ENCODE data around the gene TM6SF1. TPM values are rescaled to one million over a fixed set of nuclear protein-coding genes. Genes with fewer than 3 reads are reported as not detected.

Gene TM6SF1
- 10 to 100 TPM in 1 of 4 donors, 1 to 10 TPM in 3; 7.5 to 11.2 (median 9.6) TPM for total RNA-seq

- TF ChIP-seq POLR2A (IDR thresholded peaks at IDR 0.05): no peak
- no peak for TF ChIP-seq EP300 (IDR thresholded peaks at IDR 0.05)
- TF ChIP-seq CTCF (IDR thresholded peaks at IDR 0.05): no peak
- H3K27me3 ChIP-seq: peaks cover 0 to 35% of the 10 kb centered on the region in 2 donors
- H3K9me3 ChIP-seq: no peaks in the 10 kb centered on the region
- no peak for DNase-seq (ENCODE audit: low spot score in 2 of 2)
- WGBS, 2 donors: 0 to 1% methylated on average over 14 to 73 of the region's 97 CpGs
- H3K36me3 ChIP-seq: no peaks in the 10 kb centered on the region
- peak within 1 kb of the TSS; percentile 12 to 60 (median 34) for H3K4me3 ChIP-seq
- peaks cover 0 to 21% (median 7%) of the 10 kb centered on the region in 4 donors for H3K4me1 ChIP-seq
- peak within 1 kb of the TSS in 3 of 4 donors; percentile 56 to 77 (median 66) for H3K27ac ChIP-seq
These were observed at the start of gene TM6SF1 for GRCh38 chr15:83106994-83107840. Gene TM6SF1, plus strand, starts transcription at chr15:83107645. Its CDS starts 36 bp downstream, at chr15:83107681.

- no peak overlapping the region for H3K27ac ChIP-seq
- peaks cover 0 to 52% (median 5%) of the 10 kb centered on the region in 4 donors for H3K4me1 ChIP-seq
- H3K36me3 ChIP-seq: peaks cover 0 to 36% (median 4%) of the 10 kb centered on the region in 3 donors
- H3K4me3 ChIP-seq: no peak overlapping the region
- H3K27me3 ChIP-seq: no peaks in the 10 kb centered on the region
- no peak for DNase-seq (ENCODE audit: low spot score in 2 of 2)
- no peaks in the 10 kb centered on the region for H3K9me3 ChIP-seq
- no peak for TF ChIP-seq POLR2A (IDR thresholded peaks at IDR 0.05)
- no peak for TF ChIP-seq CTCF (IDR thresholded peaks at IDR 0.05)
- 76 to 84% methylated on average over 7 of the region's 7 CpGs for WGBS, 2 donors
These were observed 49.6 kb upstream of the TM6SF1 start for GRCh38 chr15:83057696-83058376.

- DNase-seq (ENCODE audit: low spot score in 2 of 2): no peak
- 23 to 59% methylated on average over 2 of the region's 2 CpGs for WGBS, 2 donors
- no peak overlapping the region for H3K4me3 ChIP-seq
- no peak overlapping the region for H3K27ac ChIP-seq
- no peaks in the 10 kb centered on the region for H3K27me3 ChIP-seq
- peaks cover 0 to 82% (median 37%) of the 10 kb centered on the region in 4 donors for H3K4me1 ChIP-seq
- no peaks in the 10 kb centered on the region for H3K36me3 ChIP-seq
- no peaks in the 10 kb centered on the region for H3K9me3 ChIP-seq
- TF ChIP-seq POLR2A (IDR thresholded peaks at IDR 0.05) (no peak), CTCF (IDR thresholded peaks at IDR 0.05) (no peak), EP300 (IDR thresholded peaks at IDR 0.05) (no peak)
These were observed 45.8 kb upstream of the TM6SF1 start for GRCh38 chr15:83061680-83062079.

- Histone ChIP-seq H3K36me3 (no peaks in the 10 kb centered on the region), H3K4me1 (peaks cover 0 to 77% (median 37%) of the 10 kb centered on the region in 4 donors), H3K9me3 (no peaks in the 10 kb centered on the region), H3K4me3 (no peak overlapping the region), H3K27me3 (no peaks in the 10 kb centered on the region), H3K27ac (no peak overlapping the region)
- WGBS, 2 donors: 45 to 61% methylated on average over 3 of the region's 3 CpGs
- no peak for DNase-seq (ENCODE audit: low spot score in 2 of 2)
- TF ChIP-seq CTCF (IDR thresholded peaks at IDR 0.05) (no peak), POLR2A (IDR thresholded peaks at IDR 0.05) (peak in 1 of 2 donors; percentile 19), EP300 (IDR thresholded peaks at IDR 0.05) (no peak)
These were observed 44.7 kb upstream of the TM6SF1 start for GRCh38 chr15:83062768-83063180.

- 89 to 92% methylated on average over 4 of the region's 4 CpGs for WGBS, 2 donors
- H3K4me3 ChIP-seq: no peak overlapping the region
These were observed 43.9 kb upstream of the TM6SF1 start for GRCh38 chr15:83063551-83063950.

More at GRCh38 chr15:83063551-83063950, 43.9 kb upstream of the TM6SF1 start:
- no peak for DNase-seq (ENCODE audit: low spot score in 2 of 2)
- Histone ChIP-seq H3K27ac (no peak overlapping the region), H3K27me3 (no peaks in the 10 kb centered on the region), H3K4me1 (peaks cover 0 to 71% (median 37%) of the 10 kb centered on the region in 4 donors), H3K36me3 (no peaks in the 10 kb centered on the region), H3K9me3 (no peaks in the 10 kb centered on the region)
- TF ChIP-seq CTCF (IDR thresholded peaks at IDR 0.05) (no peak), POLR2A (IDR thresholded peaks at IDR 0.05) (no peak), EP300 (IDR thresholded peaks at IDR 0.05) (no peak)

All from tibial nerve (tissue), 4 donors.